GM21529 (cell line): ENCODE data around the gene ALOX12.

Experiments used
- ATAC-seq: cut with Tn5 transposase; IDR thresholded peaks from one replicate; pipeline ENCODE4 v1.9.1; 2021; ENCODE audit not compliant: unreplicated experiment

The ALOX12 gene

DNA sequence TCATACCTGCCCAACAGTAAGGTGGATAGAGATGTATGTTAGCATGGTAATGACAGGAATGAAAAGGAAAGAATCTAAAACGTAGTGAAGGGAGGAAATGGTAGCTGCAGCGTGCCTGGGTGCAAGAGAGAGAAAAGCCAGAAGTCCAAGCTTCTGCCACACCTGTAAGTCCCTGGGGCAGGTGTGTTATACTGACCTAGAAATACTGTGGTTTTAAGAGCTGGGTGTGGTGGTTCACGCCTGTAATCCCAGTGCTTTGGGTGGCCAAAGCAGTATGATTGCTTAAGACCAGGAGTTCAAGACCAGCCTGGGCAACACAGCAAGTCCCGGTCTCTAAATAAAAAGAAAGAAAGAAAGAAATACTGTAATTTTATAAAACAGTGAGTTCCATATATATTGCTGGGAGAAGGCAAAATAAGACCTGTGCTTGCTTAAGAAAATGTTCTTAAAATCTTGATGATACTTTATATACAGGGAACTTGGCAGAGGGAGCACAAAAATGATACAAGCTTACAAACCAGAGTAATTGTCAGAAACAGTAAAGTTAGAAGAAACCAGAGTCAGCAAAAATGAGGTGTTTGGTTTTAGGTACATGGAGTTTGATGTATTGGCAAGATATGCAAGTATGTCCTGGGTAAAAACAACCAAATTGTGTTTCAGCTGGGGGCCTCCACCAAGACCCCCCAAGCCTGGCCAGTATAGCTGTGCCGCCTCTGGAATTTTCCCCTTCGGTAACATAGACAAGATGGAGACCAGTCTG, 6.6 kb downstream of the ALOX12 start:
- no peak for ATAC-seq

DNA sequence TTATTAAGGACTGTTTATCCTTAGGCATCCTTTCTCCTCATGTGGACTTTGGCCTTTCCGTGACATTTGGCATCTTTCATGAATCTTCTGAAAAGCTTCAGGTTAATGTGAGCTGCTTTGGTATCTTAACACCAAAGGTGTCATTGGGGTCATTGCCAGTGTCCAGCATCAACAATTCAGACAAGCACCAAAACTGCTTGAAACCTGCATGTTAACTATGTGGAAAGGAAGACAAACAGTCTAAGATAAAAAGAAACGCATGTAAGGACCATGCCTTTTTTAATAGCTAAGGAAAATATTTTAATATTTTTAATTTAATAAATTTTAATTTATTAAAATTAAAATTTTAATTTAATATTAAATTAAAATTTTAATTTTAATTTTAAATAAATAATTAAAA, 7.9 kb downstream of the ALOX12 start:
- ATAC-seq = no peak

DNA sequence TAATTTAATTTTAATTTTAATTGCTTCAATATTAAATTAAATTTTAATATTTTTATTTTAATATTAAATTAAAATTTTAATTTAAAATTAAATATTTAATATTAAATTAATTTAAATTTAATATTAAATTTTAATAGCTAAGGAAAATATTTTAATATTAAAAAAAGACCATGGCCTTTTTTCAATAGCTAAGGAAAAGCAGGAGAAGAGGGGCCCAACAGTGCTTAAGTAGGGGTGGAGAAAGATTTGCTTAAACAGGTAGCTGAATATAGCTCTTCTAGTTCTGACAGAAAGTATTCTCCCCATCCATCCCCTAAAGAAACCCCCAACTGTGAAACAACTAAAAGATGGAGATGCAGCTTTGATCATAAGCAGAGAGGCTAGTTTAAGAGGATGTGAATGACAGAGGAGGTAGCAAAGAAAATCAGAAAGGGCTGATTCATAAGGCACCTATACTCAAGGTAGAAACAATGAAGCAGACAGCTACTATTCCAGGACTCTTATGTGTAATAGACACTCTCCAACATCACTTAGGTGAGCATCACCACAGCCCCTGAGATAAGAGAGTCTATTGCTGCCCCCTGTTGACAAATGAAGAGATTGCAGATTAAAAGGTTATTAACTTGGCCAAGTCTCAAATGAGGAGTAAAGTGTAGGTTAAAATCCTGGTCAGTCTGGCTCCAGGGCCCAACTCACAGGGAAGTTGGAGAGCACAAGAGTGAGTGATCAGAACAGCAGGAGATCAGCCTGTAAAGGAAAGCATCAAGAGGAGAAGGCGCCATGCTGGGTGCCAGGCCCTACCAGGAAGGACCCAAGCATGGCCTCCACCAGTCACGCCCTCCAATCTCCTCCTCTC, 8.8 kb downstream of the ALOX12 start:
- ATAC-seq = peak; percentile 56

DNA sequence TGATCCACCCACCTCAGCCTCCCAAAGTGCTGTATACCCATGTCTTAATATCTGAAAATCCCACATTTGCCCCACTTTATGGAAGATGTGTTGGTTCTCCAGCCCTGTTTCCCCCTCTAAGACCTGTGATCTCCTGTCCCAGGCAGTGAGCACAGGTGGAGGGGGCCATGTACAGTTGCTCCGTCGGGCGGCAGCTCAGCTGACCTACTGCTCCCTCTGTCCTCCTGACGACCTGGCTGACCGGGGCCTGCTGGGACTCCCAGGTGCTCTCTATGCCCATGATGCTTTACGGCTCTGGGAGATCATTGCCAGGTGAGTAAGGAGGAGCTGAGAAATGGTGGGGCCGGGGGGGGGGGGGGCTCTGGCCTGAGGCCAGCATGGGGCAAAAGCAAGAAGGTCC, 9.9 kb downstream of the ALOX12 start:
- ATAC-seq = no peak

DNA sequence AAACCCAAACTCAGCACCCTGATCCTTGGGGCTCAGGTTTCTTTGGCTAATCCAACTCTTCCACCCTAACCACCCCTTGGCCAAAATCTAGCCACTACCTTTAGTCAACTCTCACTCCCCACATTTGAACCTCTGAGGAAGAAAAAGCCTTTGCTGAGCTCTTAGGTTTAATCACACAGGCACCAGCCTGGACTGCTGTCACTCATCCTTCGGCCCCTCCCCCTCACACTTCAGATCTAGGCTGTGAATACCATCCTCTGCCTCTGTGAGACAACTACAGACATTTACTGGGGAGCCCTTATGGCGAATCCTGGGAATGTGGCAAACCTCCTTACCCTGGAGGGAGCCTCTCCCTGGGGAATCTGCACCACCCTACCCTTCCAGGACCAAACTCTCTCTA, 11.3 kb downstream of the ALOX12 start:
- ATAC-seq = no peak

DNA sequence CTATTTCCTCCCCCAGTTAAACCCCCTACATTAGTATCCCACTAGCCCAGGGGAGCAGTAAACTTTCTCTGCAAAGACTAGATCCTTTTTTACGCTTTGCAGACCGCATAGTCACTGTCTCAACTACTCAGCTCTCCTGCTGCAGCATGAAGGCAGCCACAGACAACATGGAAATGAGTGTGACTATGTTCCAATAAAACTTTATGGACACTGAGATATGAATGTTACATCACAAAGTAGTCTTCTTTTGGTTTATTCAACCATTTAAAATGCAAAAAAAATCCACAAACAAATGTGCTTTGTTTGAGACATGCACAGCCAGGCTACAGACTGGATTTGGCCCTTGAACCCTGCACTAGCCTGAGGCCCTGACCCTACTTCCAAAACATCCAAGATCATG, 14.7 kb downstream of the ALOX12 start:
- ATAC-seq = no peak

DNA sequence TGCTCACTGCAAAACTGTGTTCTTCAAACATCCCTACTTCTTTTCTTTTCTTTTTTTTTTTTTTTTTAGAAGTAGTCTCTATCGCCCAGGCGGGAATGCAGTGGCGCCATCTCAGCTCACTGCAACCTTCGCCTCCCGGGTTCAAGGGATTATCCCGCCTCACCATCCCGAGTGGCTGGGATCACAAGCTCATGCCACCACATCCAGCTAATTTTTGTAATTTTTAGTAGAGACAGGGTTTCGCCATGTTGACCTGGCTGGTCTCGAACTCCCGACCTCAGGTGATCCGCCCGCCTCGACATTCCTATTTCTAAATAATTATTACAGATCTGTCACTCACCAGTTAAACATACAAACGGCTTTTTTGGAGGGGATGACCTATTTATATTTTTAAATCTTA, 15.6 kb downstream of the ALOX12 start:
- ATAC-seq = no peak

DNA sequence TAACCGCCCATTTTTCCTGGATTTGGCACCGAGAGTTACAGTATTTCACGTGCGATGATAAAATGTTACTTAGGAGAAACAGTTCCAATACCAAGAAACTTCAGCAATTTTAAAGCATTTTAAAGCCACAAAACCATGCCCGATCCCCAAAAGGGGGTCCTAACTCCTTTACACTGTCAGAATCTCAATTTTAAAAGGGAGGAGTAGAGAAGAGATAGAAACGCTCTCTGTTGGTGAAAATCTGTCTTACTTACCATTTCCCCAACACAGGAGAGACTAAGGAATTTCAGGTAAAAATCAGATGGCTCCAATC, 16.0 kb downstream of the ALOX12 start:
- no peak for ATAC-seq

DNA sequence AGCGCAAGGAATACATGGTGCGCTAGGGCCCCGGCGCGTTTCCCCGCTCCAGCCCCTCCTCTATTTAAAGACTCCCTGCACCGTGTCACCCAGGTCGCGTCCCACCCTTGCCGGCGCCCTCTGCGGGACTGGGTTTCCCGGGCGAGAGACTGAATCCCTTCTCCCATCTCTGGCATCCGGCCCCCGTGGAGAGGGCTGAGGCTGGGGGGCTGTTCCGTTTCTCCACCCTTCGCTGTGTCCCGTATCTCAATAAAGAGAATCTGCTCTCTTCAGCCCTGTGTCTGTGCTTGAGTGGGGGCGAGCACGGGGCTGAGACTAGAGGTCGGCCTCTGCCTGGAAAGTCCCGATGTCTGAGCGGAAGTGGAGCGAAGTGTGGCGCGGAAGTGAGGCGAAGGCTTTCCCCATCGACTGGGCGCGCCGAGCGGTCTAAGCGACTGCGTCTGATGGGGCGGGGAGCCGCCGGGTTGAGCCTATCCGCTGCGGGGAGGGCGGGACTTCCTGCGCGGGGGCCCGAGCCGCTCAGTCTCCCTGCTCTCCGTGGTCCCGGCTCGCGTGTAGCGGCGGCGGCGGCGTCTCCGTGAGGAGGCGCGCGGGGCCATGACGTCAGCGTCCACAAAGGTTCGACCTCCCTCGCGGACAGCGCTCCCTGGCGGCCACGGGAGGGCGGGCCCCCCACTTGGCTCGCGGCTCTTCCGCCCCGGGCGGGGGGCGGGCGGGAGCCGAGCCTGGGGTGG, 18.6 kb downstream of the ALOX12 start:
- peak; percentile 81 for ATAC-seq

DNA sequence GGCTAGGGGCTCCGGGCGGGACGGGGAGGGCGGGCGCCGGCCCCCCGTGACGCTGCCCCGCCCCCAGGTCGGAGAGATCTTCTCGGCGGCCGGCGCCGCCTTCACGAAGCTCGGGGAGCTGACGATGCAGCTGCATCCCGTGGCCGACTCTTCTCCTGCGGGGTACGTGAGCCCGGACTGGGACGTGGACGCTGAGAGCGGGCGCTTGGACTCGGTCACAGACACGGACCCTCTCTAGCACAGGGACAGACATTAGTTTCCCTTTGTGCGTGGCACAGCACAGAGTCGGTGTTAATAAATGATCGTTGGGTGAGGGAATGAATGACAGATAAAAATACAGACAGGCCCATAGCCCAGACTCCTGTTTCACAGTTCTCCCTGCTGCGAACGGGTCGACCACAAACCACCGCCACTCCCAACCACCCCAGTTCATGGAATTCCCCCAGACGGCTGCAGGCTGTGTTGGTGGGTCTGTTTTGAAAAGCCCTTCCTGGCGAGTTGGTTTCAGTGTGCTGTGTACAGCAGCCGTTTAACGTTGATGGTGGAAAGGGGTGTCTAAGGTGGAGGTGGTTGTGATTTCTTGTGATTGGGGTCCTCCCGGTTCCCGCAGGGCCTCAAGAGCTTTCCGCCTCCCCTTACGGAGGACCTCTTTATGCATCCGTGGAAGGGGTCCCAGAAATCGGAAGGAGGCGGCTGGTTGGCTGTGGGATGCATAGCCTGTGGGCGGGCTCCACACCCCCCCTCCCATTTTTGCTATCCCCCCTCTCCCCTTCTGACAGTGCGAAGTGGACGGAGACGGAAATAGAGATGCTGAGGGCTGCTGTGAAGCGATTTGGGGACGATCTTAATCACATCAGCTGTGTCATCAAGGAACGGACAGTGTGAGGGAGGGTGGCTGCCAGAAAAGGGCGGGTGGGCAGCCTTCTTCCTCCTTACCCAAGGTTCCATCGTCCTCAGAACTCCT, 19.4 kb downstream of the ALOX12 start:
- ATAC-seq = peak; percentile 17

DNA sequence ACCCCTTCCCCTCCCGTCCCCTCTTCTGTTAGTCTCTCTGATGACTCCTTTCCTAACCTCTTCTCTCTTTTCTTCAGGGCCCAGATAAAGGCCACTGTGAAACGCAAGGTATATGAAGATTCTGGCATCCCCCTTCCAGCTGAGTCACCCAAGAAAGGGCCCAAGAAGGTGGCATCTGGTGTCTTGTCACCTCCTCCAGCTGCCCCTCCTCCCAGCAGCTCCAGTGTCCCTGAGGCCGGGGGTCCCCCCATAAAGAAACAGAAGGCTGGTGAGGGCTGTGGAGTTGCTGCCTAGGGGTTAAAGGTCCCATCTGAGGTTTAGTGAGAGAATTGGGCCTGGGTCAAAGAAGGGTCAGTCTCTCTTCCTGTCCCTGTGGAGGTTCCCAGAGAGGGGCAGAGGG, 20.6 kb downstream of the ALOX12 start:
- no peak for ATAC-seq

DNA sequence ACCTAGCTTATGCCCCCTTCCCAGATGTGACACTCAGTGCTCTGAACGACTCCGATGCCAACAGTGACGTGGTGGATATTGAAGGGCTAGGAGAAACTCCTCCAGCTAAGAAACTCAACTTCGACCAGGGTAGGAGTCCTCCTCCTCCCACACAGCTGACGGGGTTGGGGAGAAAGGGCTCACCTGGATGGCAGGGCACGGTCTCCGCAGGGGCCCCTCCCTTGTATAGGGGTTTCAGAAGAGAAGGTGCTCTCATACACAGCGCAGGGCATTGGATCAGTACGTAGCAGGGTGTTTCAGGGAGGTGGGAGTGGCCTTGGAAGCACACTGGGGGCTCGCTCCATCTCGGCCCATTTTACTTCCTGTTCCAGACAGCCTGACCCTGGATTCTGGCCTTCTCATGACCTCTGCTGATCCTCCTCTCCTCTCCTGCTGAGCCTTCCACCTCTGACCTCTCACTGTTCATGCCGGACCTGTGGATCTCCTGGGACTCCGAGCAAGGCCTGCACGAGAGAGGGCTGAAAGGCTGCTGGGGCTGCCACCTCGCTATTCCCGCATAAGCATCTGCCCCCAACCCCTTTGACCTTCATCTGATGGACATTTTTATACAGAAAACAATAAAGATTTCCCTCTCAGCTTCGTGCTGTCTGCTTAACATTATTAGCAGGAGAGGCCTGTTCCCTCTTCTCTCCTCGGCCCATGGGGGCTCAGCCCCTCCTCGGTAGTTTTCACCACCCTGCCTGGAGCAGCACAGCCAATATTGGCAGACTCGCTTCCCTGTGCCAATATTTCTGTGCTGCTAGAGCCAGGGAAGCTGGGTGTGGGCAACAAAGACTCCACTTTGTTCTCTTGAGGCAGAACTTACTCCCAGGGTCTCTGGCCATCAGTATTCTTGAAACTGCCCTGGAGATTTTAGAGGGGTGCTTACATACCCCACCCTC, 21.3 kb downstream of the ALOX12 start:
- ATAC-seq = no peak

DNA sequence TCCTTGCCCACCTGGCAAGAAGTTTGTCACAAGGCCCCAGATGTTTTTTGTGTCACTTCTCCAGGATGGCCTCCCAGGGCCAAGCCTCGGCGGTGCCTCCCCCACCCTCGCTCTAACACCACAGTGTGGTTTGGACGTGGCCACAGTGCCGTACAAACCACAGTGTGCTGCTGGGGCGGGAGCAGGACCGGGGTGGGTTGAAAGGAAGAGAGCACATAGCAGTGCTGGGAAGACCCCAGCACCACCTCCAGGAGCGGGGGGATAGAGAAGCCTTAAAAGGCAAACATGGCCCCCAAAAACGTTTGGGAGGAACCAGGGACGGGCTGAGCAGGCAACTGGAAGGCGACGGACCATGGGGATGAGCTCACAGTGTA, 22.0 kb downstream of the ALOX12 start:
- ATAC-seq = no peak

DNA sequence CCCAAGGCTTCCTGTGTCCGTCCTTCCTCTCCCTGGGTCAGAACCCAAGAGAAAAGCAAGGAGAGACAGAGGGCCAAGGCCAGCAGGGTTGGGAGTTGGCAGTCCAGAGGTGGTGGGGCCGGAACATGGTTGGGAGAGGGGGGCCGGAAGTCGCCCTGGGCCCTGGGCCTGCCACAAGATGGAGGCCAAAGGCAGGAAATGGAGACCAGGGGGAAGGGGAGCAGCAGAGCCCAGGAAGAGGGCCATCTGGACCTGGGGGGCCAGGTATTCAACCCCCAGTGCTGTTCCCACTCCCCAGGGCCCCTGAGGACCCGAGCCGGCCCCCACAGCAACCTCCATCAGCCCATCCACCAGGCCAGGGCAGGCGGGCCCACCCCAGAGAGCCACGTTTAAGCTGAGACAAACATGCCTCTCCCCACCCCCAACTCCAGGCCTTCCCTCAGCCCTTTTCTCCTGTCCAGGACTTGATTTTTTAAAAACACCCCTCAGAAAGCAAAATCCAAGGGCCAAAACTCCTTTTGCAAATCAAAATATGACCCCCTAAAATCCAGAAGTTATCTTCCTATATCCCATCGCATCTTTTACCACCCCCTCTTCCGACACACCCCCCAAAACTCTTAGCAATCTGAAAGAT, 22.6 kb downstream of the ALOX12 start:
- ATAC-seq = no peak

DNA sequence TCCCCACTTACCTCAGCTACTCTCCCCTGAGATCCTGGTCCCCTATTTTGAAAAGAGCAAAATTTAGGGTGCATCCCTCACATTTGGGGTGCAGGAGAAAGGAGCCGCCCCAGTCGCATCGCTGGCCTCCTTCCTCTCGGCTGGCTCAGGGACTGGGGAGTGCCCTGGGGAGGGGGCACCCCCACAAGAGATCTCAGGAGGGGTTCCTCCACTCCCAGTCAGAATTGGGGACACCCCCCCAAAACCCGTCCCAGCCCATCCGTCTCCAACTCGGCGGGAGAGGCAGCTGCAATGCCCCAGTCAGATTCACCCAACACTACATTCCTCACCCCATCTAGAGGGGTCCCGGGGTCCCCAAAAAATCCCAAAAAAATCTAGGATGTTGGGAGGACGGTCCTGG, 23.5 kb downstream of the ALOX12 start:
- ATAC-seq = no peak

DNA sequence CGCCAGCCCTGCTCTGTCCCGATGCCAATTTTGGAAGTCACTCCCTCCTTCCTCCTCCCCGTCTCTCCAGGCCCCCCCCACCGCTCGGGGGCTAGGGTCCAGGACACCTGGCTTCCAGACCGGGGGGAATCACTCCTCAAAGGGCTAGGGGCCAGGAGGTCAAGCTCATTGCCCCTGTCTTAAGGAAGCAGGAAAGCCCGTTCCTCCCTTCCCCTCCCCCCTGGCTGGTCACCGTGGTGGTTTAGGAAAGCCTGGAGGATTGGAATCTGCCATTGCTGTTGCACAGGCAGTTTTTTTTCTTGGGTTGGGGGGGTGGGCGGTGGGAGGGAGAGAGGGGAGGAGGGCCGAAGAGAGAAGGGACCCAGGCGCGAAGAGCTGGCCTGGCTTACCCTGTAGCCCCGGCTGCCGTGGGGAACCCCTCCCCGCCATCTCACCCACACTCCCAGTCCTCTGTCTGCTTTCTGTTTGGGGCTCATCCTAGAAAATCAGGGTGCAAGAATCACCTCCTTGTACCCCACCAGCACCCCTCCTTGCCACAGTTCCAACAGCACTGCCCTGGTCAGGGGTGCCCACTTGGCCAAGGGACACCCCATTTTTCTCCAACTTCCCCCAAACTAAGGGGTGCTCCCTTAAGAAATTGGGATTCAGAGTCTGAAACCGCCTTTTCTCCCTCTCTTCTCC, 24.1 kb downstream of the ALOX12 start:
- no peak for ATAC-seq

DNA sequence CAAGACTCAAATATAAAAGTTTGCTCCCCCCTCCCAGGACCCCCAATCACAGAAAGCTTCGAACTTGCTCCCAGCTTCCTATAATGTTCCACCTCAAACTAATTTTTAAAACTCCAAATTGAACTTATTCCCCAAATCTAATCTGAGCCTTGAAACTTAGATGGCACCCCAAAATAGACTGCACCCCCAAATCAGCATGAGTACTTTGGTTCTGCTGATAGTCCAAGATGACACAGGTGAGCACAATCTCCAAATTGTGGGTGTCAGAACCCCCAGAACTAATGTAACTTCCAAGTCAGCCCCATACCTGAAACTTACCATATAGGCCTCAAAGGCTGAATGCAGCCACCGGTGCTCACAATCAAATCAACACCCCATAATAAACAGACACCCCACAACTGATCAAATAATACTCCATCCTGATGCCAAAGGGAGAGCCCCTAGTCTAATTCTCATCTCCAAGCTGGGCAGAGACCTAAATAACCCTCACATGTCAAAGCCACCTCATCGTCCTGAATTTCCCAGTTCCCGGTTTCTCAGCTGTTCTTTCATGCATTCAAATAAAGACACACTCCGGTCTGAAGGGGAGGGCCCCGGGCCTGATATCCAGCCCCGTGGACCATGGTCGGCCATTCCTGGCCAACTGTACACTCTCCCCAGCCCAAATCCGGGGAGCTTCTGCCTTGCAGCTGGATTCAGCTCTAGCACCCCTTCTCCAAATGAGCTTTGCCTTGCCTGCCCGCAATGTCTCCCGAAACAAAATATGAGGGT, 25.2 kb downstream of the ALOX12 start:
- ATAC-seq = no peak
